Measurements from ENCODE around the gene APLNR. TPM values are rescaled to one million over a fixed set of nuclear protein-coding genes. Genes with fewer than 3 reads are reported as not detected.

The APLNR gene
- total RNA-seq, 8 experiments from 2014 or later: 0.09 to 3.1 (median 0.48) TPM

GRCh38 chr11:57213342-57214097, 23.5 kb downstream of the APLNR start:
- H3K27ac ChIP-seq: peak overlapping the region; percentile 86 to 87
- H3K4me3 ChIP-seq: peak overlapping the region in 3 of 5 donors; percentile 2 to 11 (median 4)
- in situ Hi-C loops (cut with MboI; ENCODE audit: low pct_unique_long_range_greater_than_20kb in 2 of 9, low sequenced_read_pairs in 9 of 9, unreplicated experiment in 9 of 9): no loop called here
- H3K4me1 ChIP-seq (replicated peaks in 1 of 2): peaks cover 55 to 58% of the 10 kb centered on the region in 2 donors
- peak; percentile 56 to 92 (median 88) for ATAC-seq (replicated peaks in 6 of 8)
- WGBS, 10 experiments: 0 to 20% (median 14%) methylated on average over 1 to 2 of the region's 9 CpGs; no CpG with 5 or more reads in 6 of the 10 experiments

GRCh38 chr11:57210781-57211180, 26.3 kb downstream of the APLNR start:
- 0 to 60% (median 12%) methylated on average over 1 to 5 of the region's 7 CpGs; no CpG with 5 or more reads in 6 of the 10 experiments for WGBS, 10 experiments
- Histone ChIP-seq H3K4me3 (no peak overlapping the region), H3K27ac (peak overlapping the region; percentile 13 to 56), H3K4me1 (replicated peaks in 1 of 2) (peaks cover 49 to 56% of the 10 kb centered on the region in 2 donors)
- ATAC-seq (replicated peaks in 6 of 8): no peak
- in situ Hi-C loops (cut with MboI; ENCODE audit: low pct_unique_long_range_greater_than_20kb in 2 of 9, low sequenced_read_pairs in 9 of 9, unreplicated experiment in 9 of 9): no loop called here

- peaks cover 34 to 37% of the 10 kb centered on the region in 2 donors for H3K4me1 ChIP-seq (replicated peaks in 1 of 2)
- no peak for ATAC-seq (replicated peaks in 6 of 8)
- no peak overlapping the region for H3K4me3 ChIP-seq
- in situ Hi-C loops (cut with MboI; ENCODE audit: low pct_unique_long_range_greater_than_20kb in 2 of 9, low sequenced_read_pairs in 9 of 9, unreplicated experiment in 9 of 9): no loop called here
- WGBS, 10 experiments: 93 to 100% (median 93%) methylated on average over 1 to 6 of the region's 6 CpGs; no CpG with 5 or more reads in 7 of the 10 experiments
- H3K27ac ChIP-seq: no peak overlapping the region
Observed at GRCh38 chr11:57207168-57207567, 29.9 kb downstream of the APLNR start.

- Histone ChIP-seq H3K4me3 (no peak overlapping the region), H3K27ac (no peak overlapping the region), H3K4me1 (replicated peaks in 1 of 2) (peaks cover 28 to 39% of the 10 kb centered on the region in 2 donors)
- in situ Hi-C loops (cut with MboI; ENCODE audit: low pct_unique_long_range_greater_than_20kb in 2 of 9, low sequenced_read_pairs in 9 of 9, unreplicated experiment in 9 of 9): no loop called here
- ATAC-seq (replicated peaks in 6 of 8): peak in 4 of 8 experiments; percentile 42 to 97 (median 90)
- WGBS, 10 experiments: 0 to 79% (median 30%) methylated on average over 1 to 3 of the region's 3 CpGs; no CpG with 5 or more reads in 4 of the 10 experiments
Observed at GRCh38 chr11:57205041-57205641, 31.9 kb downstream of the APLNR start.

- no peak overlapping the region for H3K4me3 ChIP-seq
- H3K27ac ChIP-seq: no peak overlapping the region
- no peak for ATAC-seq (replicated peaks in 6 of 8)
- H3K4me1 ChIP-seq (replicated peaks in 1 of 2): peaks cover 29 to 41% of the 10 kb centered on the region in 2 donors
- in situ Hi-C loops (cut with MboI; ENCODE audit: low pct_unique_long_range_greater_than_20kb in 2 of 9, low sequenced_read_pairs in 9 of 9, unreplicated experiment in 9 of 9): no loop called here
- WGBS, 10 experiments: 18 to 100% (median 47%) methylated on average over 1 to 5 of the region's 7 CpGs; no CpG with 5 or more reads in 4 of the 10 experiments
Observed at GRCh38 chr11:57203882-57204480, 33.1 kb downstream of the APLNR start.

- Histone ChIP-seq H3K4me3 (no peak overlapping the region), H3K27ac (no peak overlapping the region), H3K4me1 (replicated peaks in 1 of 2) (peaks cover 29 to 42% of the 10 kb centered on the region in 2 donors)
- no peak for ATAC-seq (replicated peaks in 6 of 8)
- WGBS, 10 experiments: 6 to 100% (median 30%) methylated on average over 1 to 3 of the region's 3 CpGs; no CpG with 5 or more reads in 3 of the 10 experiments
- in situ Hi-C loops (cut with MboI; ENCODE audit: low pct_unique_long_range_greater_than_20kb in 2 of 9, low sequenced_read_pairs in 9 of 9, unreplicated experiment in 9 of 9): no loop called here
Observed at GRCh38 chr11:57203359-57203758, 33.7 kb downstream of the APLNR start.

- Histone ChIP-seq H3K27ac (no peak overlapping the region), H3K4me3 (no peak overlapping the region), H3K4me1 (replicated peaks in 1 of 2) (peaks cover 32 to 45% of the 10 kb centered on the region in 2 donors)
- in situ Hi-C loops (cut with MboI; ENCODE audit: low pct_unique_long_range_greater_than_20kb in 2 of 9, low sequenced_read_pairs in 9 of 9, unreplicated experiment in 9 of 9): no loop called here
- 60 to 98% (median 81%) methylated on average over 1 to 8 of the region's 10 CpGs; no CpG with 5 or more reads in 6 of the 10 experiments for WGBS, 10 experiments
- ATAC-seq (replicated peaks in 6 of 8): peak in 5 of 8 experiments; percentile 29 to 65 (median 41)
Observed at GRCh38 chr11:57202281-57202680, 34.8 kb downstream of the APLNR start.

GRCh38 chr11:57200917-57201316, 36.1 kb downstream of the APLNR start:
- H3K4me3 ChIP-seq: no peak overlapping the region
- 82 to 100% (median 91%) methylated on average over 1 to 6 of the region's 7 CpGs; no CpG with 5 or more reads in 5 of the 10 experiments for WGBS, 10 experiments
- peak overlapping the region in 1 of 2 donors; percentile 4 for H3K27ac ChIP-seq
- in situ Hi-C loops (cut with MboI; ENCODE audit: low pct_unique_long_range_greater_than_20kb in 2 of 9, low sequenced_read_pairs in 9 of 9, unreplicated experiment in 9 of 9): no loop called here
- H3K4me1 ChIP-seq (replicated peaks in 1 of 2): peaks cover 44 to 56% of the 10 kb centered on the region in 2 donors
- ATAC-seq (replicated peaks in 6 of 8): peak in 1 of 8 experiments; percentile 12

GRCh38 chr11:57199330-57199729, 37.7 kb downstream of the APLNR start:
- no peak for ATAC-seq (replicated peaks in 6 of 8)
- peaks cover 44 to 56% of the 10 kb centered on the region in 2 donors for H3K4me1 ChIP-seq (replicated peaks in 1 of 2)
- in situ Hi-C loops (cut with MboI; ENCODE audit: low pct_unique_long_range_greater_than_20kb in 2 of 9, low sequenced_read_pairs in 9 of 9, unreplicated experiment in 9 of 9): no loop called here
- no peak overlapping the region for H3K27ac ChIP-seq
- no peak overlapping the region for H3K4me3 ChIP-seq
- 45 to 90% (median 87%) methylated on average over 4 to 8 of the region's 11 CpGs; no CpG with 5 or more reads in 3 of the 10 experiments for WGBS, 10 experiments

- Histone ChIP-seq H3K4me3 (no peak overlapping the region), H3K27ac (no peak overlapping the region), H3K4me1 (replicated peaks in 1 of 2) (peaks cover 38 to 48% of the 10 kb centered on the region in 2 donors)
- 19 to 100% (median 72%) methylated on average over 1 to 2 of the region's 2 CpGs; no CpG with 5 or more reads in 4 of the 10 experiments for WGBS, 10 experiments
- ATAC-seq (replicated peaks in 6 of 8): no peak
- in situ Hi-C loops (cut with MboI; ENCODE audit: low pct_unique_long_range_greater_than_20kb in 2 of 9, low sequenced_read_pairs in 9 of 9, unreplicated experiment in 9 of 9): no loop called here
Observed at GRCh38 chr11:57197762-57198161, 39.3 kb downstream of the APLNR start.

- Histone ChIP-seq H3K4me1 (replicated peaks in 1 of 2) (peaks cover 36 to 44% of the 10 kb centered on the region in 2 donors), H3K4me3 (no peak overlapping the region), H3K27ac (no peak overlapping the region)
- in situ Hi-C loops (cut with MboI; ENCODE audit: low pct_unique_long_range_greater_than_20kb in 2 of 9, low sequenced_read_pairs in 9 of 9, unreplicated experiment in 9 of 9): no loop called here
- peak in 1 of 8 experiments; percentile 44 for ATAC-seq (replicated peaks in 6 of 8)
- 28 to 100% (median 79%) methylated on average over 3 to 6 of the region's 6 CpGs for whole genome bisulfite sequencing, 10 experiments
Observed at GRCh38 chr11:57196596-57196995, 40.5 kb downstream of the APLNR start.

GRCh38 chr11:57192316-57192715, 44.7 kb downstream of the APLNR start:
- H3K27ac ChIP-seq: no peak overlapping the region
- no peak overlapping the region for H3K4me3 ChIP-seq
- ATAC-seq (replicated peaks in 6 of 8): no peak
- in situ Hi-C loops (cut with MboI; ENCODE audit: low pct_unique_long_range_greater_than_20kb in 2 of 9, low sequenced_read_pairs in 9 of 9, unreplicated experiment in 9 of 9): no loop called here
- peaks cover 26% of the 10 kb centered on the region in 2 donors for H3K4me1 ChIP-seq (replicated peaks in 1 of 2)
- WGBS, 10 experiments: 100% methylated on average over 1 of the region's 1 CpG; no CpG with 5 or more reads in 7 of the 10 experiments
